ENCODE measurements around the gene PPP2R3A.

Gene PPP2R3A

GRCh38 chr3:135975536-135975935, 10.0 kb downstream of the PPP2R3A start:
- Histone ChIP-seq H3K27me3 (ENCODE audit: insufficient read depth, low read length, poor library complexity, severe bottlenecking) (no peaks in the 10 kb centered on the region), H3K4me3 (ENCODE audit: low read length, poor library complexity, severe bottlenecking) (no peak overlapping the region), H3K9me2 (replicated peaks; ENCODE audit: low read depth, low read length) (no peaks in the 10 kb centered on the region; the same call in 1 of the 2 replicates), H3K4me2 (ENCODE audit: low read depth, low read length, poor library complexity, severe bottlenecking) (no peak overlapping the region), H3K36me3 (ENCODE audit: insufficient read depth, low read length) (no peaks in the 10 kb centered on the region), H3K9me3 (ENCODE audit: insufficient read depth, low read depth, low read length) (no peaks in the 10 kb centered on the region), H3K4me1 (ENCODE audit: insufficient read depth, low read length, poor library complexity, severe bottlenecking) (no peaks in the 10 kb centered on the region), H3K9ac (ENCODE audit: low read depth, low read length, poor library complexity, severe bottlenecking) (no peak overlapping the region), H3K79me2 (ENCODE audit: insufficient read depth, low read length) (no peaks in the 10 kb centered on the region), H4K20me1 (ENCODE audit: insufficient read depth, low read length, poor library complexity, severe bottlenecking) (no peaks in the 10 kb centered on the region), H2AFZ (ENCODE audit: low read length) (no peak overlapping the region), H3F3A (ENCODE audit: low read depth) (no peaks in the 10 kb centered on the region)
- TF ChIP-seq CTCF (conservative IDR thresholded peaks at IDR 0.05; ENCODE audit: low read length) (no peak), EZH2phosphoT487 (IDR thresholded peaks at IDR 0.05; ENCODE audit: borderline replicate concordance) (no peak)

- Histone ChIP-seq H3K36me3 (ENCODE audit: insufficient read depth, low read length) (no peaks in the 10 kb centered on the region), H3F3A (ENCODE audit: low read depth) (no peaks in the 10 kb centered on the region), H3K4me2 (ENCODE audit: low read depth, low read length, poor library complexity, severe bottlenecking) (no peak overlapping the region), H3K9ac (ENCODE audit: low read depth, low read length, poor library complexity, severe bottlenecking) (no peak overlapping the region), H3K4me1 (ENCODE audit: insufficient read depth, low read length, poor library complexity, severe bottlenecking) (no peaks in the 10 kb centered on the region), H3K9me2 (replicated peaks; ENCODE audit: low read depth, low read length) (no peaks in the 10 kb centered on the region; the same call in 1 of the 2 replicates), H3K79me2 (ENCODE audit: insufficient read depth, low read length) (no peaks in the 10 kb centered on the region), H3K9me3 (ENCODE audit: insufficient read depth, low read depth, low read length) (no peaks in the 10 kb centered on the region), H3K4me3 (ENCODE audit: low read length, poor library complexity, severe bottlenecking) (no peak overlapping the region), H2AFZ (ENCODE audit: low read length) (no peak overlapping the region), H4K20me1 (ENCODE audit: insufficient read depth, low read length, poor library complexity, severe bottlenecking) (no peaks in the 10 kb centered on the region), H3K27me3 (ENCODE audit: insufficient read depth, low read length, poor library complexity, severe bottlenecking) (no peaks in the 10 kb centered on the region)
- TF ChIP-seq EZH2phosphoT487 (IDR thresholded peaks at IDR 0.05; ENCODE audit: borderline replicate concordance) = no peak
Observed at GRCh38 chr3:135980343-135980742, 14.8 kb downstream of the PPP2R3A start.

- TF ChIP-seq EZH2phosphoT487 (IDR thresholded peaks at IDR 0.05; ENCODE audit: borderline replicate concordance) (no peak), CTCF (conservative IDR thresholded peaks at IDR 0.05; ENCODE audit: low read length) (no peak)
- H2AFZ ChIP-seq (ENCODE audit: low read length) = no peak overlapping the region
- no peaks in the 10 kb centered on the region for H3K27me3 ChIP-seq (ENCODE audit: insufficient read depth, low read length, poor library complexity, severe bottlenecking)
- no peaks in the 10 kb centered on the region for H3F3A ChIP-seq (ENCODE audit: low read depth)
- H3K9ac ChIP-seq (ENCODE audit: low read depth, low read length, poor library complexity, severe bottlenecking) = no peak overlapping the region
- H3K79me2 ChIP-seq (ENCODE audit: insufficient read depth, low read length) = no peaks in the 10 kb centered on the region
- H3K4me1 ChIP-seq (ENCODE audit: insufficient read depth, low read length, poor library complexity, severe bottlenecking) = no peaks in the 10 kb centered on the region
- H3K4me3 ChIP-seq (ENCODE audit: low read length, poor library complexity, severe bottlenecking) = no peak overlapping the region
- H3K36me3 ChIP-seq (ENCODE audit: insufficient read depth, low read length) = no peaks in the 10 kb centered on the region
- no peaks in the 10 kb centered on the region for H4K20me1 ChIP-seq (ENCODE audit: insufficient read depth, low read length, poor library complexity, severe bottlenecking)
- no peaks in the 10 kb centered on the region for H3K9me3 ChIP-seq (ENCODE audit: insufficient read depth, low read depth, low read length)
- no peak overlapping the region for H3K4me2 ChIP-seq (ENCODE audit: low read depth, low read length, poor library complexity, severe bottlenecking)
- H3K9me2 ChIP-seq (replicated peaks; ENCODE audit: low read depth, low read length) = no peaks in the 10 kb centered on the region; the same call in 1 of the 2 replicates
Observed at GRCh38 chr3:135981701-135982403, 16.3 kb downstream of the PPP2R3A start.

- TF ChIP-seq EZH2phosphoT487 (IDR thresholded peaks at IDR 0.05; ENCODE audit: borderline replicate concordance) (no peak), CTCF (conservative IDR thresholded peaks at IDR 0.05; ENCODE audit: low read length) (no peak)
- Histone ChIP-seq H3K4me2 (ENCODE audit: low read depth, low read length, poor library complexity, severe bottlenecking) (no peak overlapping the region), H3K4me3 (ENCODE audit: low read length, poor library complexity, severe bottlenecking) (no peak overlapping the region), H3K9me2 (replicated peaks; ENCODE audit: low read depth, low read length) (no peaks in the 10 kb centered on the region; the same call in 1 of the 2 replicates), H3K9me3 (ENCODE audit: insufficient read depth, low read depth, low read length) (no peaks in the 10 kb centered on the region), H3K9ac (ENCODE audit: low read depth, low read length, poor library complexity, severe bottlenecking) (no peak overlapping the region), H3K27me3 (ENCODE audit: insufficient read depth, low read length, poor library complexity, severe bottlenecking) (no peaks in the 10 kb centered on the region), H3K36me3 (ENCODE audit: insufficient read depth, low read length) (no peaks in the 10 kb centered on the region), H3F3A (ENCODE audit: low read depth) (no peaks in the 10 kb centered on the region), H4K20me1 (ENCODE audit: insufficient read depth, low read length, poor library complexity, severe bottlenecking) (no peaks in the 10 kb centered on the region), H2AFZ (ENCODE audit: low read length) (no peak overlapping the region), H3K4me1 (ENCODE audit: insufficient read depth, low read length, poor library complexity, severe bottlenecking) (no peaks in the 10 kb centered on the region), H3K79me2 (ENCODE audit: insufficient read depth, low read length) (no peaks in the 10 kb centered on the region)
Observed at GRCh38 chr3:135982404-135982761, 16.9 kb downstream of the PPP2R3A start.

All from Loucy (cell line).